Pons (tissue), 1 donor: Measurements from ENCODE around the gene PNPLA3.

Source experiments
- DNase-seq: peaks from one replicate; pipeline ENCODE4 v3.0.0-alpha.2; 2016; ENCODE audit warnings: low spot score

Gene PNPLA3, protein sequence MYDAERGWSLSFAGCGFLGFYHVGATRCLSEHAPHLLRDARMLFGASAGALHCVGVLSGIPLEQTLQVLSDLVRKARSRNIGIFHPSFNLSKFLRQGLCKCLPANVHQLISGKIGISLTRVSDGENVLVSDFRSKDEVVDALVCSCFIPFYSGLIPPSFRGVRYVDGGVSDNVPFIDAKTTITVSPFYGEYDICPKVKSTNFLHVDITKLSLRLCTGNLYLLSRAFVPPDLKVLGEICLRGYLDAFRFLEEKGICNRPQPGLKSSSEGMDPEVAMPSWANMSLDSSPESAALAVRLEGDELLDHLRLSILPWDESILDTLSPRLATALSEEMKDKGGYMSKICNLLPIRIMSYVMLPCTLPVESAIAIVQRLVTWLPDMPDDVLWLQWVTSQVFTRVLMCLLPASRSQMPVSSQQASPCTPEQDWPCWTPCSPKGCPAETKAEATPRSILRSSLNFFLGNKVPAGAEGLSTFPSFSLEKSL

GRCh38 chr22:43923631-43924464 lies at the start of gene PNPLA3:
PNPLA3 (plus strand) TSS chr22:43923805; CDS start chr22:43923912, 107 bp downstream.
- peak; percentile 87 for DNase-seq

- DNase-seq = no peak
These were observed 46.6 kb upstream of the PNPLA3 start for GRCh38 chr22:43876866-43877509.

- DNase-seq = no peak
These were observed 45.4 kb upstream of the PNPLA3 start for GRCh38 chr22:43878079-43878795.

- no peak for DNase-seq
These were observed 44.6 kb upstream of the PNPLA3 start for GRCh38 chr22:43878831-43879550.

DNA sequence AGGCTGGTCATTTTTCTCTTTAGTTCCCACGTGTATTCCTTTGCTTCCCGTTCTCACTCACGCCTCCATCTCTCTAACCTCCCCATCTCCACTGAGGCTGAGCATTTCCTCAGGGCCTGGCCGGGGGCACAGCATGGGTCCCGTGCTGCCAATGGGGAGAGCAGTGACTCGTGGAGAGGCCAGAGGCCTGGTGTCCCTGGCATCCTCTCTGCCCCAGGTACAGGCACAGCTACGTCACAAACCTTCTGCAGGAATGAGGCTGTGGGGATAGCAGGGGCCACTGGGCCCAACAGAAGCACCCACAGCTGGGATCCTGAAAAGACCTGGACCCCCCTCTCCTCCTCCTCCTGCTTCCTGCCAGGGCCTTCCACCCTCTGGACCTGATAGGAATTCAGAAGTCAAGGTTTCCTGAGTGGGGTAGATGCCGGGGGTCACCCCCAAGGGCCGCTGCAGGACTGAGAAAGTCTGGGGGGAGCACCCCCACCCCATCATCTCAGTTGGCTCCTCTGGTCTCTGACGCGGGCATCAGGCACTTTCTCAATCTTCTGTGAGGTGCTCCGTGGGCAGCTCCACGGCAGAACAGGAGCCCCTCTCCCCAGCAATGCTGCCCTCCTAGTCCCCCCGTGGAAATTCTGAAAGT lies 43.6 kb upstream of the PNPLA3 start:
- DNase-seq = no peak

GRCh38 chr22:43880541-43880991 lies 43.0 kb upstream of the PNPLA3 start:
- DNase-seq = no peak

GRCh38 chr22:43881091-43882061 lies 42.2 kb upstream of the PNPLA3 start:
- DNase-seq = no peak

GRCh38 chr22:43882122-43882767 lies 41.4 kb upstream of the PNPLA3 start:
- no peak for DNase-seq

DNA sequence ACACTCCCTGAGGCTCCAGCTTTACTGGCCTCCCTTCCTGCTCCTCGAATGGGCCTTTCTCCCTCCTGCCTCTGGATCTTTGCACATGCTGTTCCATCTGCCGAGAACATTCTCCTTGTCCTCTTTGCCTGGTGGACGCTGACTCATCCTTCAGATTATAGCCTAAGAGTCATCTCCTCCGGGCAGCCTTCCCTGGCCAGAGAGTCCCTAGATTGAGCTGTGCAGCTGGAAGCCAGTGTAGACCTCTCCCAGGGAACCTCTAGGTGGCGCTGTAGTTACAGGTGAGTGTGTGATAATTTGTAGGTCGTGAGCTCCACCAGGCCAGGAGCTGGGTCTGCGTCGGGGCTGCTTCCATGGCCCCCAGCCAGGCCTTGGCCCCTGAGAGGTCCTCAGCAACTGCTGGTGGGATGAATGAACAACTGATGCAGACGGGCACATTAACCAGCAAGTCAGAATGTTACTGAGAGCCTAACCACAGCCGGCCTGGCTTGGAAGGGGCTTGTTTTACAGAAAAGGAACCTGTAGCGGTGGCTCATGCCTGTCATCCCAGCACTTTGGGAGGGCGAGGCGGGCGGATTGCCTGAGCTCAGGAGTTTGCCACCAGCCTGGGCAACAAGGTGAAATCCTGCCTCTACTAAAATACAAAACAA lies 40.5 kb upstream of the PNPLA3 start:
- DNase-seq = peak; percentile 28

DNA sequence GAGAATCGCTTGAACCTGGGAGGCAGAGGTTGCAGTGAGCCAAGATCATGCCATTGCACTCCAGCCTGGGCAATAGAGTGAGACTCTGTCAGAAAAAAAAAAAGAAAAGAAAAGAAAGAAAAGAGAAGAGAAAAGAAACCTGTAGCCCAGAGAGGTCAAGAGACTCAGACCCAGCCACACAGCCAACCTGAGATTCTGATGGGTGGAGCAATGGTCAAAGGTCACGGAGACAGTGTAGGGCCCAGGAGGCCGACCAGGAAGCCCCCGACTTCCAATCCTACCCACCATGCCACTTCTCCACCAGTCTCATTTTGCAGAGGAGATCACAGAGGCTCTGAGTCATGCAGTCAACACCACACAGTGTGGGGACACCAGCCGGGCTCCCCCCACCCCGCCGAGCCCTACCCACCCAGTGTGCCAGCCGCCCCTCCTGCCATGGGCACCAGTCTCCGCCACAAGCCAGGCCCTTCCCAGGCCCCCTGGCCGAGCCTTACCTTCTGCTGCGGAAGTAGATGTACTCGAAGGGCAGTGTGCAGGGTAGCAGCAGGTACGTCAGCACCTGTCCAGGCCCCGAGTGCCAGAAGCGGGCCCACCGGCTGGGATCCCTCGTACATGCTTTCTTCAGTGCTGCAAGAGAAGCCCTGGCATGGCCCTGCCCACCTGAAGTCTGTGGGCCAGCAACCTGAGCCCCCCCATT lies 39.7 kb upstream of the PNPLA3 start:
- DNase-seq = no peak

DNA sequence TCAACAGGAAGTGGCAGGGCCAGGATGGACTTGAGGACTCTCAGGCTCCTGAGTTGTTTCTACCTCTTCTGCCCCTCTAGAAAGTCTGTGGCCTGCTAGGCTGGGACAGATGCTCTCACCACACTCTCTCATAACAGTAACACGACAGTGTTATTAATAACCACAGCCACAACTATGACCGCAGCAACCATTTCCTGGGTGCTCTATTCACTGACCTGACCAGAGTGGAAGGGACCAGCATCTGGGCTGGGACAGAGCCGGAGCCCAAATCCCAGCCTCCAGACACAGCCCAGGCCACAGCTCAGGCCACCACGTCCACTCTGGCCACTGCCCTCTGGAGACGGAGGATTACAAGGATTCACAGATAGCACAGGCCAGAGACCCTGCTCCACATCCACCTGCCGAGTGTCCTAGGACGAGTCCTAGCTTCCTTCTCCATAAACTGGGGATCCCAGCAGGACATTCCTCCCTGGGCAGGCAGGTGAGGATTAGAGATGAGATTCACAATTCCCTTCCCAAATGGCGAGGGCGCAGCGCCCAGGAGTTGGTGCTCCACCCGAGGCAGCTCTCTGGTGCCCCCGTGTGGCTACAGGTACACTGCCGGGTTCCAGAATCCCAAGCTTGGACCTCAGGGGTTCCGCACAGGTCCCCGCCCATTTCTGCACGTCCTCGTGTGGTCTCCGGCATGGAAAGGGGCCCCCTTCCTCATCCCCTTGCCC lies 38.8 kb upstream of the PNPLA3 start:
- no peak for DNase-seq

GRCh38 chr22:43885319-43885671 lies 38.3 kb upstream of the PNPLA3 start:
- no peak for DNase-seq

GRCh38 chr22:43885786-43886185 lies 37.8 kb upstream of the PNPLA3 start:
- DNase-seq = no peak

DNA sequence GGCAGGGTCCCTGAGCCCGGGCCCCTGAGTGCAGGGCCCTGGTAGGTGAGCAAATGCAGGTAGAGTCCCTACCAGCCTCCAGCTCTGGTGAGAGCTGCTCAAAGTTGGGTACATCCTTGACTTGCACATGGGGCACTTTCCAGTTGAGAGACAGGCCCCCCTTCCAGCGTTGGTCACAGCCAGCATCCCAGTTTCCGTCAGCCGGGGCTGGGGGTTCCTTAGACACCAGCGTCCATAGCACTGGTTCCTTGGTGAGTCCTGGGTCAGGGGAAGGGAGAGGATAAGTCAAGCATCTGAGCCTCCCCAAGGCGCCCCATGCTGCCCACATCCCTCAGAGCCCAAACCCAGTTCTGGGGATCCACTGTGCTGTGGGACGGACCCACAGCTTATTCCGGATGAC lies 37.4 kb upstream of the PNPLA3 start:
- no peak for DNase-seq

- DNase-seq = no peak
These were observed 36.2 kb upstream of the PNPLA3 start for GRCh38 chr22:43887391-43887790.

- no peak for DNase-seq
These were observed 34.9 kb upstream of the PNPLA3 start for GRCh38 chr22:43888740-43889139.
